Measurements from ENCODE around the gene SYT9.

The SYT9 gene

GRCh38 chr11:7501251-7501650 lies 249.5 kb downstream of the SYT9 start:
- in situ Hi-C loops (cut with HindIII; ENCODE audit: low pct_ligation_motif_present, low sequenced_read_pairs): no loop called here
- no peaks in the 10 kb centered on the region for H3K27me3 ChIP-seq (replicated peaks)
- TF ChIP-seq, protein P1, sequence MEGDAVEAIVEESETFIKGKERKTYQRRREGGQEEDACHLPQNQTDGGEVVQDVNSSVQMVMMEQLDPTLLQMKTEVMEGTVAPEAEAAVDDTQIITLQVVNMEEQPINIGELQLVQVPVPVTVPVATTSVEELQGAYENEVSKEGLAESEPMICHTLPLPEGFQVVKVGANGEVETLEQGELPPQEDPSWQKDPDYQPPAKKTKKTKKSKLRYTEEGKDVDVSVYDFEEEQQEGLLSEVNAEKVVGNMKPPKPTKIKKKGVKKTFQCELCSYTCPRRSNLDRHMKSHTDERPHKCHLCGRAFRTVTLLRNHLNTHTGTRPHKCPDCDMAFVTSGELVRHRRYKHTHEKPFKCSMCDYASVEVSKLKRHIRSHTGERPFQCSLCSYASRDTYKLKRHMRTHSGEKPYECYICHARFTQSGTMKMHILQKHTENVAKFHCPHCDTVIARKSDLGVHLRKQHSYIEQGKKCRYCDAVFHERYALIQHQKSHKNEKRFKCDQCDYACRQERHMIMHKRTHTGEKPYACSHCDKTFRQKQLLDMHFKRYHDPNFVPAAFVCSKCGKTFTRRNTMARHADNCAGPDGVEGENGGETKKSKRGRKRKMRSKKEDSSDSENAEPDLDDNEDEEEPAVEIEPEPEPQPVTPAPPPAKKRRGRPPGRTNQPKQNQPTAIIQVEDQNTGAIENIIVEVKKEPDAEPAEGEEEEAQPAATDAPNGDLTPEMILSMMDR (IDR thresholded peaks at IDR 0.05; ENCODE audit: low read depth, low read length, missing control alignments): no peak

GRCh38 chr11:7501894-7502293 lies 250.2 kb downstream of the SYT9 start:
- TF ChIP-seq, protein P1 (IDR thresholded peaks at IDR 0.05; ENCODE audit: low read depth, low read length, missing control alignments): no peak
- H3K36me3 ChIP-seq (replicated peaks): no peaks in the 10 kb centered on the region
- in situ Hi-C loops (cut with HindIII; ENCODE audit: low pct_ligation_motif_present, low sequenced_read_pairs): no loop called here
- no peak overlapping the region for H3K4me3 ChIP-seq (ENCODE audit: low read depth, low read length)
- H3K27me3 ChIP-seq (replicated peaks): no peaks in the 10 kb centered on the region
- no peak for DNase-seq
- no peak overlapping the region for H3K27ac ChIP-seq

More at GRCh38 chr11:7501251-7501650, 249.5 kb downstream of the SYT9 start:
- Histone ChIP-seq H3K4me3 (ENCODE audit: low read depth, low read length) (no peak overlapping the region), H3K36me3 (replicated peaks) (no peaks in the 10 kb centered on the region), H3K27ac (no peak overlapping the region)
- no peak for DNase-seq

DNA sequence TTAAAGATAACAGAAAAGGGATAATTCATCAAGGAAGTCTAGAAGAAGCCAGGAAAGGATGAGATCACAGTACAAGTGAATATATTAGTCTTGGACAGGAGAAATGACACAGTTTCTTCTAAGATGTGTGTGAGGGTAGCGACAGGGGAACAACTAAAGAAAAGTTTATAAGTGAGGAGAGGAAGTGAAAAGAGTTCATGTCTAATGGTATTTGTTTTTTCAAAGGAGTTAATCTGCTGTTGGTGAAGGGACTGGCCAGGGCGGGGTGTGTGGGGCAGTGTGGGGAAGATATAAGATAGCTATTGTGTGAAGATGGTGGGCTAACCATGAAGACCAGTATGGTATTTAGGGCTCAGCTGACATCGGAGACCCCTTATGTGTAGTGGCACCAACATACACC lies 254.5 kb downstream of the SYT9 start:
- no peaks in the 10 kb centered on the region for H3K27me3 ChIP-seq (replicated peaks)
- H3K36me3 ChIP-seq (replicated peaks): no peaks in the 10 kb centered on the region
- in situ Hi-C loops (cut with HindIII; ENCODE audit: low pct_ligation_motif_present, low sequenced_read_pairs): no loop called here
- TF ChIP-seq, protein P1 (IDR thresholded peaks at IDR 0.05; ENCODE audit: low read depth, low read length, missing control alignments): no peak
- no peak overlapping the region for H3K27ac ChIP-seq
- no peak overlapping the region for H3K4me3 ChIP-seq (ENCODE audit: low read depth, low read length)
- no peak for DNase-seq

DNA sequence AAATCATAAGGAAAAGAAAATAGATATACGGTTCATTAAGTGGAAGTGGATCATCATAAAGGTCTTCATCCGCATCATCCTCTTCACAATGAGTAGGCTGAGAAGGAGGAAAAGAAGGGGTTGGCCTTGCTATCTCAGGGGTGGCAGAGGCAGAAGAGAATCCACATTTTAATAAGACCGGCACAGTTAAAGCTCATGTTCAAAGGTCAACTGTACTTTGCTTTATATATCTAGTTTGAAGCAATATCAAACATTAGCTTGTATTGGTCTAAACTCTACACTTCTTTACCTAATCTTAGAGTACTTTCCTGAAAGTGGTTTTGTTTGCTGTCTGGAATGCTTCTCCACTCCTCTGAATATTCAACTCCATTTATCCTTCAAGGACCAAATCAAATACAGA lies 256.4 kb downstream of the SYT9 start:
- Histone ChIP-seq H3K36me3 (replicated peaks) (no peaks in the 10 kb centered on the region), H3K27ac (no peak overlapping the region), H3K27me3 (replicated peaks) (no peaks in the 10 kb centered on the region), H3K4me3 (ENCODE audit: low read depth, low read length) (no peak overlapping the region)
- TF ChIP-seq, protein P1 (IDR thresholded peaks at IDR 0.05; ENCODE audit: low read depth, low read length, missing control alignments): no peak
- DNase-seq: no peak
- in situ Hi-C loops (cut with HindIII; ENCODE audit: low pct_ligation_motif_present, low sequenced_read_pairs): no loop called here

GRCh38 chr11:7509966-7510365 lies 258.3 kb downstream of the SYT9 start:
- no peak overlapping the region for H3K27ac ChIP-seq
- peaks cover 7% of the 10 kb centered on the region for H3K27me3 ChIP-seq (replicated peaks)
- H3K36me3 ChIP-seq (replicated peaks): no peaks in the 10 kb centered on the region
- in situ Hi-C loops (cut with HindIII; ENCODE audit: low pct_ligation_motif_present, low sequenced_read_pairs): no loop called here
- no peak for DNase-seq
- TF ChIP-seq, protein P1 (IDR thresholded peaks at IDR 0.05; ENCODE audit: low read depth, low read length, missing control alignments): no peak
- H3K4me3 ChIP-seq (ENCODE audit: low read depth, low read length): no peak overlapping the region

GRCh38 chr11:7511401-7511800 lies 259.7 kb downstream of the SYT9 start:
- no peak overlapping the region for H3K27ac ChIP-seq
- DNase-seq: no peak
- no peak overlapping the region for H3K4me3 ChIP-seq (ENCODE audit: low read depth, low read length)
- TF ChIP-seq, protein P1 (IDR thresholded peaks at IDR 0.05; ENCODE audit: low read depth, low read length, missing control alignments): no peak
- H3K36me3 ChIP-seq (replicated peaks): no peaks in the 10 kb centered on the region
- peaks cover 12% of the 10 kb centered on the region for H3K27me3 ChIP-seq (replicated peaks)
- in situ Hi-C loops (cut with HindIII; ENCODE audit: low pct_ligation_motif_present, low sequenced_read_pairs): no loop called here

Data from brain microvascular endothelial cell (primary cell).